ENCODE measurements around the gene SPATC1L.

Gene SPATC1L

GRCh38 chr21:46129846-46130651, 54.2 kb downstream of the SPATC1L start:
- no peak for DNase-seq

GRCh38 chr21:46128933-46129571, 55.2 kb downstream of the SPATC1L start:
- DNase-seq: no peak

DNA sequence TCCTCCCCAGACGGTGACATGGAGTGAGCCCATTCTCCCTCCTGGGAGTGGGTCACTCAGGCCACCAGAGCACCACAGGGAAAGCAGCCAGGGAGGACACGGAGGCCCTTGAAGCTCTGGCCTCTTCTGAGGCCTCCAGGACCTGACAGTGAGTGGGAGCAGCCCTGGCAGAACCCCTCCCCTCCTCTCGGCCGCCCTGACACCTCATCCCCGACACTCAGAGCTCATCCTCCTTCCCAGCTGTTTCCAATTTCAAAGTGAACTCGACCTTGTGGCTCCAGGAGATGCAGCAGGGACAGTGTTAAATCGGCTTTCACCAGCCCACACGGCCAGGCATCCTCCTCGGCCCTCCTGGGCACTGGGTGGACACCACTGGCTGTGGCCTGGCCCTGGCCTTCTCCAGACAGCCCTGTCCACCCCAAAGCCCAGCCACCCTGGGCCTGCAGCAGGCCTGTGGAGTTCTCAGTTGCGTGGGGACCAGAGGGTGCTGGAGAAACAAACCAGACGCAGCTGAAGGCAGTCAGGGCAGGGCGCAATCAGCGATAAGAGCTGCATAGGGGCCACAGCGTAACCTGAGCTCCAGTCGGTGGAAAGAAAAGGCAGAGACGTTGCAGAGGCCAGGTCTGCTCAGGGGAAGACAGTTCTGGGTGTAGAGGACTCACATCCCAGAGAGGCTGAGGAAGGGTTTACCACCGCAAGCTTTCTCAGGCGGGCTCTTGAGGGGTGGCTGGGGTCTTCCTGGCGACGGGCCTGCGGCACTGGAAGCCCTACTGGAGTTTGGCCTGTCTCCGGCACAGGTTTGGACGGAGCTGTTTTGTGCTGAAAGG, 55.9 kb downstream of the SPATC1L start:
- DNase-seq: no peak

DNA sequence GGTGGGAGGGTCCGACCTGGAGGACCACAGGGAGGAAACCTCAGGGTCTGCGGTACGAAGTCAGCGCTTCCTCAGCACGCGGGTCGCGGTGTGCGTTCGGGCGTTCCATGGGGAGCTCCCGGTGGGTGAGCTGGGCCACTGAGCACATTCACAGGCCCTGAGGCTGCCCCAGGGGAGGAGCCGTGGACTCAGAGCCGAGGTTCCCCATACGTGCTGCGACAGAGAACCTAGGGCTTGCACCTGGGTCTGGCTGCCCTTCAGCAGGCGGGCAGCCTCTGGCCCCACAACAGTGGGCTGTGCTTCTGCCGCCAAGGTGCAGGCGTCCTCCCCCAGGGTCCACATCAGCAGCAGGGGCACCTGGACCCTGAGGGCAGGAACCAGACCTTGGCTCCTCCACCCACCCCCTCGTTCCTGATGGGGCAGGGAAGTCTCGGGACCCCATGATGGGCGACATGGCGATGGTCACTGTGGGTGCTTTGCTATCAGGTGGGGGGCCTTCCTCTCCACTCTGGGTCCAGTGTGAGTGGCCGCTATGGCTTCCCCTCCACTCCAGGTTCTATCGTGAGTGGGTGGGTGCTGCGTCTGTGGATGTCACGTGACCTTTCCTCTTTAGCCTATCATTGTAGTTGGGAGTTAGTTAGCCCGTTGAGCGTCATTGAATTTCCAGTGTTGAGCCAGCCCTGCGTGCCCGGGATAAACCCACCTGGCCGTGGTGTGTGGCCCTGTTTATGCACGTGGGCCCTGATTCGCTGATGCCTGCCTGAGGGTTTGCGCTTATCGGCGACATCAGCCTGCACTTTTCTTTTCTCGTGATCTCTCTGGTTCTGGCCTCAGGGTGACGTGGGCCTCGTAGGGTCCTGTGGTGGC, 56.8 kb downstream of the SPATC1L start:
- DNase-seq: no peak

DNA sequence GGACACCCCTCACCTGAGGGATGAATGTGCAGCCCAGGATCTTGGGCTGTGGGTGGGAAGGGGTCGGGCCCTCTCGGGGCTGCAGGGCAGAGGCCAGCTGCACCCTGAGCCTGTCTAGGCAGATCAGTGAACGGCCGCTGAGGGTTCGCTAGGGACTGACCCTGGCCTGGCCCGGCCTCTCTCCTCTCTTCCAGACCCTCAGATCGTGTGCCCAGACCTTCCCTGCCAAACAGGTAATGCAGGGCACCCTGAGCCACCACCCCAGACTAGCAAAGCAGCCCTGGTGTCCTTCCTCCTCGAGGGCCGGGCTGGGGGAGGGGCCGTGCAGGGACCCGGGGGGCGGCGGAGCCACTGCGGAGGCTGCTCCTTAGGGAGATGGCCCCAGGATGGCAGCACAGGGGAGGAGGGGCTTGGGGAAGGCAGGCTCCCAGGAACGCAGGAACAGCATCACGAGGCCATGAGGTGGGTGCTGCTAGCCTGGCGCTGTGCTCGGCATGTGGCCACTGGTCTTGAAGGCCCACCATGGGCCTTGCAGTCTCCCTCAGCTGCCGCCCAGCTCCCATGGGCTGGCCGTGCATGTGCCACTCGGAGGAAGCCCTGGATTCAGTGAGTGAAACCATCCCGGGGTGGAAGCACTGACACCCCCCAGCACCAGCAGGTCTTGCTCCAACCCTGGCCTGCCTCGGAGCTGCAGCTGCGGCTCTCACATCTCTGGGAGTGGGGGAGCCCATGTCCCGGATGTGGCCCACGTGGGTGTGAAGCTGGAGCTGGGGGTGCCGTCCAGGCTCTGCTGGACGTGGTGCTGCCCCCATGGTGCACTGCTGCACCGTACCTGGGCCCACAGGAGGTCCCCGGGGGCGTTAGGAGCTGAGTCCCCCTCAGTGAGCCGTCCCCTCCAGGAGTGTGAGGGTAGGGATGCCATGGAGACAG, 57.7 kb downstream of the SPATC1L start:
- DNase-seq: no peak

GRCh38 chr21:46125846-46126301, 58.4 kb downstream of the SPATC1L start:
- peak; percentile 0 for DNase-seq

- DNase-seq: peak; percentile 1
Measured at GRCh38 chr21:46124926-46125845, 59.1 kb downstream of the SPATC1L start.

GRCh38 chr21:46124083-46124925, 60.0 kb downstream of the SPATC1L start:
- no peak for DNase-seq

DNA sequence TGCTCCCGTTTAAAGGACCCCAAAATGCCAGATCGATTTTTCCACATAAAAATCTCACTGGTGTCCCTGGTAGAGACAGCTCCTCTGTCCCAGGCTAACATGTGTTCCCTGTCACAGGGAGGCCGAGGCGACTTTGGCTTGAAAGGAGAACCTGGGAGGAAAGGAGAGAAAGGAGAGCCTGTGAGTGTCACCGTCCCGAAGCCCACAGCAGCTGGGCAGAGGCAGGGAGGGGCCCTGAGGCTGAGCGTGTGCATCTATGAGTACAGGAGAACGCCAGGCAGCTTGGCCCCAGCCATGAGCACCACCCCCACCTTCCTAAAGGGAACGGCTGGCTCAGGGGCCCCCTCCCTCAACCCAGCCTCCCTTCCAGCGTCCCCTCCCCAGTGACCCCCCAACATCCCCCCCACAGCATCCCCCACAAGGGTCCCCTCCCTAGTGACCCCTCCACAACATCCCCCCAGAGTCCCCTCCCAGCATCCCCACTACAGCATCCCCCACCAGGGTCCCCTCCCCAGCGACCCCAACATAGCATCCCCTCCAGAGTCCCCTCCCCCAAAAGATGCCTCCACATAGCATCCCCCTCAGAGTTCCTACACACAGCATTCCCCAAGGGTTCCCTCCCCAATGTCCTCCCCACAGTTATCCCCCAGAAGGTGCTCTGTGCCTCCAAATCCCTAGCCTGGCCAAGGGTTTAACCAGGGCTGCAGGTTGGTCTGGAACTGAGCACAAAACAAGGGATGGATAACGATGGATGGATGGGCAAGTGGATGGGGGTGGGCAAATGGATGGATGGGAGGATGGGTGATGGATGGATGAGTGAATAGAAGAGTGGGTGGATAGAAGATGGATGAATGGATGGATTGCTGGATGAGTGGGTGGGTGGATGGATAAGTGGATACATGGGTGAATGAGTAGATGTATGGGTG, 61.2 kb downstream of the SPATC1L start:
- no peak for DNase-seq

- no peak for DNase-seq
Measured at GRCh38 chr21:46122237-46122671, 62.0 kb downstream of the SPATC1L start.

DNA sequence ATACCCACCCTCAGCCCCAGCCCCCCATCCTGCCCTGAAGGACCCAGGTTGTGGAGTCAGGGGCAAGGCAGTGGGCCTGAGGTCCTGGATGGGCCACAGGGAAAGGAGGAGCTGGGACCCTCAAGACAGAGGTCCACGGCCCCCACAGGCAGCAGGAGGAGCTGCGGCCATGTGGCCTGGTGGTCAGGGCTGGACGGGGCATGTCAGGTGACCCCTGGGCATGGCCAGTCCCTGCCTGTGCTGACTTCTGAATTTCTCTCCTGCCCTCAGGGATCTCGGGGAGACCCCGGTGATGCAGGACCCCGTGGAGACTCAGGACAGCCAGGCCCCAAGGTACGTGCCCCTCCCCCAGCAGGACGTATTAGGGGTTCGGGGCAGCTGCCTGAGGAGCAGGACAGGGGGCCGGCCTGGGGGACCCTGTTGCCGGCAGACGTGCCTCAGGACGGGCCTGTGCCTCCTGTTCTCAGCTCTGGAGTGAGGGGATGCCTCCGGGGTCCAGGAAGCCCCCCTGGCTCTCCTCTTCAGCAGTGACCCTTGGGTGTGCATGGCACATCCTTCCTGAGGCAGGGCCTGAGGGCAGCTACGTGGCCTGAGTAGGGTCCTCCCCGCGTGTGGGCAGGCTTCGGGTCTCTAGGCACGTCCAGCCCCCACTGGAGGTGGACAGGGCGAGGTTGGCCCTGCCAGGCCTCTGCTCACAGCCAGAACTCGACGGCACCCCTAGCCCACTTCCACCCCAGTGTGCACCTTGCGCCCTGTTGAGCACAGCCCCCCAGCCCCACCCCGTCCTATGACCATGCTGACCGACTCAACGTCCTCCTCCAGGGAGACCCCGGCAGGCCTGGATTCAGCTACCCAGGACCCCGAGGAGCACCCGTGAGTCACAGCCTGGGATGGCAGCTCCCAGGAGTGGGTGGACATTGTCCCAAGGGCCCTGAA, 62.7 kb downstream of the SPATC1L start:
- DNase-seq: no peak

- peak; percentile 0 for DNase-seq
Measured at GRCh38 chr21:46120301-46121285, 63.7 kb downstream of the SPATC1L start.

- no peak for DNase-seq
Measured at GRCh38 chr21:46119637-46120271, 64.5 kb downstream of the SPATC1L start.

GRCh38 chr21:46119144-46119636, 65.1 kb downstream of the SPATC1L start:
- DNase-seq: peak; percentile 1

All from activated CD4-positive, alpha-beta T cell treated with anti-CD3 and anti-CD28 coated beads for 48 hours (primary cell).